NCI-H1694 (cell line): Measurements from ENCODE around the gene B3GAT1.

Experiments used
- DNase-seq: peaks from one replicate; lab custom pipeline; 2025; lab: John Stamatoyannopoulos, UW

The B3GAT1 gene

GRCh38 chr11:134409552-134410429 is 2.3 kb downstream of the B3GAT1 start:
- no peak for DNase-seq

GRCh38 chr11:134407923-134408322 is 4.1 kb downstream of the B3GAT1 start:
- DNase-seq, result no peak

- no peak for DNase-seq
Observed at GRCh38 chr11:134407321-134407828, 4.7 kb downstream of the B3GAT1 start.

GRCh38 chr11:134406264-134407185 is 5.5 kb downstream of the B3GAT1 start:
- no peak for DNase-seq

- DNase-seq, result no peak
Observed at GRCh38 chr11:134405841-134406240, 6.2 kb downstream of the B3GAT1 start.

GRCh38 chr11:134405436-134405835 is 6.6 kb downstream of the B3GAT1 start:
- no peak for DNase-seq

GRCh38 chr11:134404575-134405341 is 7.3 kb downstream of the B3GAT1 start:
- no peak for DNase-seq

GRCh38 chr11:134402910-134403309 is 9.1 kb downstream of the B3GAT1 start:
- no peak for DNase-seq

GRCh38 chr11:134401825-134402809 is 9.9 kb downstream of the B3GAT1 start:
- no peak for DNase-seq

- DNase-seq, result no peak
Observed at GRCh38 chr11:134399996-134400395, 12.0 kb downstream of the B3GAT1 start.

GRCh38 chr11:134399293-134399654 is 12.8 kb downstream of the B3GAT1 start:
- no peak for DNase-seq

- DNase-seq, result no peak
Observed at GRCh38 chr11:134398644-134399292, 13.3 kb downstream of the B3GAT1 start.

GRCh38 chr11:134398079-134398444 is 14.0 kb downstream of the B3GAT1 start:
- no peak for DNase-seq

- no peak for DNase-seq
Observed at GRCh38 chr11:134397304-134398078, 14.6 kb downstream of the B3GAT1 start.

GRCh38 chr11:134395002-134395401 is 17.0 kb downstream of the B3GAT1 start:
- DNase-seq, result no peak

GRCh38 chr11:134394311-134394710 is 17.7 kb downstream of the B3GAT1 start:
- DNase-seq, result no peak

- no peak for DNase-seq
Observed at GRCh38 chr11:134393638-134394037, 18.4 kb downstream of the B3GAT1 start.

GRCh38 chr11:134392953-134393615 is 19.0 kb downstream of the B3GAT1 start:
- no peak for DNase-seq

GRCh38 chr11:134391656-134392055 is 20.4 kb downstream of the B3GAT1 start:
- no peak for DNase-seq
